ENCODE data around the gene DNAH17. TPM values are rescaled to one million over a fixed set of nuclear protein-coding genes. Genes with fewer than 3 reads are reported as not detected.

DNAH17 gene
- total and polyA plus RNA-seq, 2 experiments from 2014 or later = 1.7 TPM; not detected in 1

DNA sequence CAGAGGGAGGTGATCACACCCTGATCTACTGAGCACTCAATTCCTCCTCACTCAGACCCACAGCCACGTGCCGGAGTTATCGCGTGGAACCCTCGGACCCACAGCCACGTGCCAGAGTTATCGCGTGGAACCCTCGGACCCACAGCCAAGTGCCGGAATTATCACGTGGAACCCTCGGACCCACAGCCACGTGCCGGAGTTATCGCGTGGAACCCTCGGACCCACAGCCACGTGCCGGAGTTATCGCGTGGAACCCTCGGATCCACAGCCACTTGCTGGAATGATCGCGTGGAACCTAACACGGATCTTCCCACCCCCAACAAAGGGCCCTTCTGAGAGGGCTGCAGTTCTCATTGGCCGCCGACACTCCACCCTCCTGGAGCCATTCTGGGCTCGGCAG, 101.0 kb downstream of the DNAH17 start:
- Histone ChIP-seq H3K27ac (no peak overlapping the region), H3K4me3 (no peak overlapping the region), H3K36me3 (no peaks in the 10 kb centered on the region), H3K27me3 (no peaks in the 10 kb centered on the region), H3K4me1 (ENCODE audit: low read depth) (no peaks in the 10 kb centered on the region), H3K9me3 (ENCODE audit: low read depth) (no peaks in the 10 kb centered on the region)
- DNase-seq (ENCODE audit: low read depth in 1 of 2, low spot score in 1 of 2) = no peak
- TF ChIP-seq, protein P1, sequence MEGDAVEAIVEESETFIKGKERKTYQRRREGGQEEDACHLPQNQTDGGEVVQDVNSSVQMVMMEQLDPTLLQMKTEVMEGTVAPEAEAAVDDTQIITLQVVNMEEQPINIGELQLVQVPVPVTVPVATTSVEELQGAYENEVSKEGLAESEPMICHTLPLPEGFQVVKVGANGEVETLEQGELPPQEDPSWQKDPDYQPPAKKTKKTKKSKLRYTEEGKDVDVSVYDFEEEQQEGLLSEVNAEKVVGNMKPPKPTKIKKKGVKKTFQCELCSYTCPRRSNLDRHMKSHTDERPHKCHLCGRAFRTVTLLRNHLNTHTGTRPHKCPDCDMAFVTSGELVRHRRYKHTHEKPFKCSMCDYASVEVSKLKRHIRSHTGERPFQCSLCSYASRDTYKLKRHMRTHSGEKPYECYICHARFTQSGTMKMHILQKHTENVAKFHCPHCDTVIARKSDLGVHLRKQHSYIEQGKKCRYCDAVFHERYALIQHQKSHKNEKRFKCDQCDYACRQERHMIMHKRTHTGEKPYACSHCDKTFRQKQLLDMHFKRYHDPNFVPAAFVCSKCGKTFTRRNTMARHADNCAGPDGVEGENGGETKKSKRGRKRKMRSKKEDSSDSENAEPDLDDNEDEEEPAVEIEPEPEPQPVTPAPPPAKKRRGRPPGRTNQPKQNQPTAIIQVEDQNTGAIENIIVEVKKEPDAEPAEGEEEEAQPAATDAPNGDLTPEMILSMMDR (IDR thresholded peaks at IDR 0.05; ENCODE audit: low read depth, low read length) = no peak

DNA sequence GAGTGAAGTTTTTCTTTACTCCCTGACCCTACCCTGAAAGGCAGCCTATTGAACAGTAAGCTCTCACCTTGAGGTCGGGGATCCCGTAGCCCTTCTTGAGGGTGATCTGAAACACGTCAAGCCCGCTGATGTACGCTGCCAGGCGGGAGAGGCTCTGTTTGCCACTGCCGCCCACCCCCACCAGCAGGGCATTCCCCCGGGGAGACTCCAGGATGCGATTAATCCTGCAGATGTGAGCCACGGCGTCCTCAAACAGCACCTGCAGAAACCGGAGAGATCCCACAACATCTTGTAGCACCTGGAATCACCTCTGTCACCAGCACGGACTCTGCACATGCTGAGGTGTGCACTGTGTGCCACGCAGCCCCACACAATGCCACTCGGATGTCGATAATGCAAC, 102.0 kb downstream of the DNAH17 start:
- Histone ChIP-seq H3K4me3 (no peak overlapping the region), H3K4me1 (ENCODE audit: low read depth) (no peaks in the 10 kb centered on the region), H3K27ac (no peak overlapping the region), H3K27me3 (no peaks in the 10 kb centered on the region), H3K9me3 (ENCODE audit: low read depth) (no peaks in the 10 kb centered on the region), H3K36me3 (no peaks in the 10 kb centered on the region)
- TF ChIP-seq, protein P1 (IDR thresholded peaks at IDR 0.05; ENCODE audit: low read depth, low read length) = no peak
- DNase-seq (ENCODE audit: low read depth in 1 of 2, low spot score in 1 of 2) = no peak

DNA sequence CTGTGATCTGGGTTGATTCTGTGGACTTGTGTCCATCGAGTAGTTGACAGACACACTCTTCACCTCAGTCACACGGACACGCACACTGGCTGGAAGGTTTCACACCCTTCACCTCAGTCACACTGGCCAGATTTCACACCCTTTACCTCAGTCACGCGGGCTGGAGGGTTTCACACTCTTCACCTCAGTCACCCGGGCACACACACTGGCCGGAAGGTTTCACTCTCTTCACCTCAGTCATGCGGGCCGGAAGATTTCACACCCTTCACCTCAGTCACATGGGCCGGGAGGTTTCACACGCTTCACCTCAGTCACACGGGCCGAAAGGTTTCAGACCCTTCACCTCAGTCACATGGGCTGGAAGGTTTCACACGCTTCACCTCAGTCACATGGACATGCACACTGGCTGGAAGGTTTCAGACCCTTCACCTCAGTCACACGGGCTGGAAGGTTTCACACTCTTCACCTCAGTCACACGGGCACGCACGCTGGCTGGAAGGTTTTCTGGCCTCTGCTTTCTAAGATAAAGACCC, 102.5 kb downstream of the DNAH17 start:
- no peaks in the 10 kb centered on the region for H3K27me3 ChIP-seq
- no peak overlapping the region for H3K27ac ChIP-seq
- no peaks in the 10 kb centered on the region for H3K4me1 ChIP-seq (ENCODE audit: low read depth)
- TF ChIP-seq, protein P1 (IDR thresholded peaks at IDR 0.05; ENCODE audit: low read depth, low read length) = no peak
- H3K4me3 ChIP-seq = no peak overlapping the region
- no peak for DNase-seq (ENCODE audit: low read depth in 1 of 2, low spot score in 1 of 2)
- H3K36me3 ChIP-seq = no peaks in the 10 kb centered on the region
- H3K9me3 ChIP-seq (ENCODE audit: low read depth) = no peaks in the 10 kb centered on the region

DNA sequence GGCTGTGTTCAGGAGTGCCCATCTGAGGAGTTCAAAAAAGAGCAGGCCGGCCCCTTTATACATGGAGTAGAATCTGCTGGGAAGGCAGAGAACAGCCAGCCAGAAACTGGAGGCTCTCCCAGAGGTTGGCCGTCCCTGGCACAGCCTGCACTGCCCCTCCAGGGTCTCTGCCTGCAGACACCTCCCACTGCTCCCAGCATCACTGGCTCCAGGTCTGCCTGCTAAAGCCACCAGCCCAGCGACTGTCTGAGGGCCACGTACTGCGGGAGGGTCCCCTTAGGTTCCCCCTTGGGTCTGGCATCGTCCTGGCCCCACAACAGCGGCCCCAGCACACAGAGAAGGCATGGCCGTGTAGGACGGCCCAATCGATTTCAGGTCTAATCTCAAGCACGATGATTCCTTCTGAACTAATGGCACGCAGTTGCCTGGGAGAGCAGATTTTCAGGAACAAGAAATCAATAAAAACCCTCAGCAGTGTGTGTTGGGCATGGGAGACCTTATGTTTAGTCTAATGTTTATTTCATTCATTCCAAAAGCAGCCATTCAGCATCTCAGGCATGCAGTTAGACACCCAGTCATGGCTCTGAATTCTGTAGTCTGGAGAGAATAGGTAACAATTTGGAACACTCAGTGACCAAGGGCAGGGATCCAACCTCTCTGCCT, 103.1 kb downstream of the DNAH17 start:
- TF ChIP-seq, protein P1 (IDR thresholded peaks at IDR 0.05; ENCODE audit: low read depth, low read length) = no peak
- no peak for DNase-seq (ENCODE audit: low read depth in 1 of 2, low spot score in 1 of 2)
- no peaks in the 10 kb centered on the region for H3K36me3 ChIP-seq

DNA sequence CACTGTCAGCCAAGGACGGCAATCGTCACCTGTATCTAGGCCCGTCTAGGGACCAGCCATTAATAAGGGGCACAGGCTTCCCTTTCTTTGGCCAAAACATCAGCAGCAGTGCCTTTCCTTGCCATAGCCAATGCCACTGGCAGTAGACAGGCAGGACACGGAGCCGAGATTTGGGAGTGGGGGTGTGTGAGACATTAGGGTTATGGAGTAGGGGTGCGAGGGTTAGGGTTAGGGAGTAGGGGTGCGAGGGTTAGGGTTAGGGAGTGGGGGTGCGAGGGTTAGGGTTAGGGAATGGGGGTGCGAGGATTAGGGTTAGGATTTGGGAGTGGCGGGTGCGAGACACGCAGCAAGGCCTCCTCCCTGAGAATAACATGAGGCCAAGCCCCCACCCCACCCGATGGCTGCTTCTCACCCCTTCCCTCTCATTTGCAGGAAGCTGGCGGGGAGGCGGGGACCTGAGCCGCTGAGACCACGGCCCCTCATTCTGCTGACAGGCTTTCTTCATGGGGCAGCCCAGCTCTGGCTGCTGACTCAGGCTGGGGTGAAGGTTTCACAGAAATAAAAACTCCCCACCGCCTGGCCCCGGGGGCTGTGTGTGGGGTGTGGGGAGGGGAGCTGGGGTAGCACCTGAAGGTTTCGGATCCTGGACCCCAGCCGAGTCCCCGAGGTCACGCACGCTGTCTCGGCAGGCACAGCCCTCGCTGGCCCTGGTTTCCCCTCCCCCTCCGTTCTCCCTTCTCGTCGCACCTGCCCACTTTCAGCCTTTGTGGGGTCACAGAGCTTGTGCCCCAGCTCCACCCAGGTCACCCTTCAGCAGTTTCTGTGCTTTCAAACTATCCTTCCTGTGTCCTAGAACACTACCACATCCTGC, 104.9 kb downstream of the DNAH17 start:
- H3K27ac ChIP-seq = no peak overlapping the region
- no peak for DNase-seq (ENCODE audit: low read depth in 1 of 2, low spot score in 1 of 2)
- no peaks in the 10 kb centered on the region for H3K27me3 ChIP-seq
- no peaks in the 10 kb centered on the region for H3K36me3 ChIP-seq
- TF ChIP-seq, protein P1 (IDR thresholded peaks at IDR 0.05; ENCODE audit: low read depth, low read length) = no peak
- no peak overlapping the region for H3K4me3 ChIP-seq
- H3K9me3 ChIP-seq (ENCODE audit: low read depth) = no peaks in the 10 kb centered on the region
- no peaks in the 10 kb centered on the region for H3K4me1 ChIP-seq (ENCODE audit: low read depth)

More for the DNA sequence above, 103.1 kb downstream of the DNAH17 start:
- Histone ChIP-seq H3K27me3 (no peaks in the 10 kb centered on the region), H3K4me1 (ENCODE audit: low read depth) (no peaks in the 10 kb centered on the region), H3K9me3 (ENCODE audit: low read depth) (no peaks in the 10 kb centered on the region), H3K4me3 (no peak overlapping the region), H3K27ac (no peak overlapping the region)

Data from cardiac muscle cell (in vitro differentiated cells and primary cell).